CMK (cell line): ENCODE results near the gene PRKAG2.
"Not testable (repeated sequence)": the region's sequence is repeated elsewhere in the genome, so short reads cannot be mapped to it uniquely, and the experiment has no call there.

ENCODE experiments used
- DNase-seq: peaks from one replicate; pipeline ENCODE4 v3.0.0-alpha.2; 2010; ENCODE audit warnings: low read depth

The PRKAG2 gene

DNA sequence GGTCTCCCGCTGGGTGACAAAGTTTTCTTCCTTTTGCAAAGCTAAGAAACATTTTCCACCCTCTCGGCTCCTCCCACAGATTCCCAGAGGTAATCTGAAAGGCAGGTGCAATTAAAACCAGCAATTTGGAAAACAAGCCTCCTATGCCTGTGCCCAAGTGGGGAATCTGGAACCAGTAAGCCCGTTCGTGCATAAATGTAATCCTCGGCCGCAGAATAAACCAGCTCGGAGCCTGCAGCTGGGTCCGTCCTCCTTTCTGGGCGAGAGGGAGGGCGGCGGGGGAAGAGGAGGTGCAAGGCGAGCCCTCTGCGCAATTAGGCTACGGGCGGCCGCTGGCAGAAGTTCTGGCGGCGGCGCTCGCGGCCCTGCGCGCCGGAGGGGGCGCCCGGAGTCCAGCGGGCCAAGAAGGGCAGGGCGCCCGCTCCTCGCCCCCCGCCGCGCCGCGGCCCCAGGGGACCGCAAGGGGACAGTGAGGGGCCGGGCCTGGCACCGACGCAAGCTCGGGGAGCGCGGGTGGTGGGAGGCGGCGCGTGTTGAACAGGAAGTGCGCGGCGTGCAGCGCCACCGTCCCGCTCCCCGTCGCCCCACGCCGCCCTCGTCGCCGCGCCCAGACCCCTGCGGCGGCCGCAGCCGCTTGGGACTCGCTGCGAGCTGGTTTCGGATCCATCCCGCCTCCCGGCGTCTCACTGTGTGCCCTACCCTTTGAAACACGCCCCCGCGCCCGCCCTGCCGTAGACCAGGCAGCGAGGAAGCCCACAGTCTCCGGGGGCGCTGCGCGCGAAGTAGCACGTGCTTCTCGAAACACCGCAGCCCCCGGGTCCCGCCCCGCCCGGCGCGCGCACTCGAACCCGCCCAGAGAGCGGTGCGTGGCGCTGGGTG lies at the start of gene PRKAG2:
Gene PRKAG2, minus strand, starts transcription at position 217 of the 879 bp plus-strand sequence. CDS start 495 bp downstream, outside the sequence.
- DNase-seq = peak; percentile 25

DNA sequence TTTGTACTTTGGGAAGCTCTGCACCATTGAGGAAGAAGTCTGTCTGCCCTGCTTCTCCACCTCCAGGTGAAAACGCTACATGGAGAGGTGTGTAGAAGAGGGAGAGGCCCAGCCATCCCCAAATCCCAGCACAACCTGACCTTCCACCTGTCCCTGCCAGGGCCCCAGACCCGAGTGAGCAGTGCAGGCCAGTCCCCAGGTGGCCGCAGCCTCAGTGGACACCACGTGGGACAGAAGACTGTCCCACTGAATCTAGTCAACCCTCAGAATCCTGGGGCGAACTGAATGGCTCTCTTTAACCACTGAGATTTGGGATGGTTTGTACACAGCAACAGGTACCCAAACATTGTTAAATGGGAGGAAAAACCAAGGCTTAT lies 49.4 kb upstream of the PRKAG2 start:
- DNase-seq = no peak

GRCh38 chr7:151925446-151926335 lies 48.8 kb upstream of the PRKAG2 start:
- DNase-seq = no peak

DNA sequence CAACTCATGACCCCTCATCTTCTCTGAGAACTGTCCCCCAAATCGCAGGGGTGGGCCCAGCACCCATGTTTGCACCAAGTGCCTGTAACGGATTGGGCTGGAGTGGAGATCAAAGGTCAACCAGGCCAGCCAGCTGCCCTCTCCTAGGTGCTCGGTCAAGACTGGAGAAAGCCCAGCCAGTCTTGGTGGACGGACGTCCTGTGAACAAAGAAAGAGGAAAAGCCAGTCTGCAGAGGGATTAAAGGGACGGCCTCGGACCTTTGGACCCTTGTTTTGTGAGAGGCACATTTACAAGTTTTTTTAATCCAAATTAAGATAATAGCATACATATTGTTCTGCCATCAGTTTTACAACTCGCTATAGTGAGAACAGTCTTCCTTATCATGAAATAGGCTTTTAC lies 47.6 kb upstream of the PRKAG2 start:
- DNase-seq = no peak

DNA sequence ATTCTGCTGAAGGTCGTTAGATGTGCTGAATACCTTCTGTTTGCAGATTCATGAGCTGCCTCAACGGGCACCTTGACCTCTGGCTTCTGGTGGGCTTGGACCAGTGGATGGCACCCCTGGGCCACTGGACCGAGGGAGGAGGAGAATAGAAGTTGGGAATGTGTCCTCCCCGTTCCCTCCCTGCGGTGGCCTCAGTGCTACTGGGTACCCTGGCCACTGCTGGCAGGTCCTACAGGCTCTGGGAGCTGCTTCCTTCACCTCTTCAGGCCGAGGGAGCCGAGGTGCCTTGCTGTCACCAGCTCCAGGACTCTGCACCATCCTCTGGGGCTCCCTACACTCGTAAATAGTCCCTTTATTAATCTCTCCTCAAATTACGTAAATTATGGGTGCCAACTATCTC lies 47.1 kb upstream of the PRKAG2 start:
- DNase-seq = no peak

GRCh38 chr7:151923097-151923876 lies 46.4 kb upstream of the PRKAG2 start:
- no peak for DNase-seq

DNA sequence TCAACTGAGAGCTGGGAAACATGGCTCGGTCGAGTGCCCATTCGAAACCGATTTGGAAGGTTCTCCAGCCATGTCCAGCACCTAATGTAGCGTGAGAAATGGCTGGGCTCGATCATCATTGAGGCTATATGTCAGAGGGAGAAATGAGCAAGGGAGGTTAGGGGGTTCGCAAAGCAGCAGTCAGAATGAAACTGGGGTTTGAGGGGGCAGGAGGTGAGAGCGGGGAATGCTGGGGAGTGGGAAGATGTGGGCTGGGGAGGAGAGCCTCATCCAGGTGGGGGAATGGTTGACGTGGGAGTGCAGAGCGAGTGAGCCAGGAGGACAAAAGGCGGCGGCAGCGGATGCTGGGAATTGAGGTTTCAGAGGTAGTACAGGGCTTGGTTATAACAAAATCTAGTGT lies 44.5 kb upstream of the PRKAG2 start:
- DNase-seq = no peak

DNA sequence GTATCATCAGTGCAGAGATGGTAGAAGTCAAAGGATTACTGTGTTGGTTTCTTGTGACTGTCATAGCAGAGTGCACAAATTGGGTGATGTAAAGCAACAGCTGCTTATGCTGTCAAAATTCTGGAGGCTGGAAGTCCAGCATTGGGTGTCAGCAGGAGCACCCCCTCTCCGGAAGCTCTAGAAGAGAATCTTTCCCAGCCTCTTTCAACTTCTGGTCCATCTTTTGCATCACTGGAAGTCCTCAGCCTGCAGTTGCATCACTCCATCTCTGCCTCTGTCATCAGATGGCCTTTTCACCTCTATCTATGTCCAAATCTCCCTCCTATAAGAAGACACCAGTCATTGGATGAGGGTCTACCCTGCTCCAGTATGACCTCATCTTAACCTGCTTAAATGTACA lies 43.6 kb upstream of the PRKAG2 start:
- DNase-seq = no peak

GRCh38 chr7:151919595-151919994 lies 42.7 kb upstream of the PRKAG2 start:
- no peak for DNase-seq

- no peak for DNase-seq
Measured at GRCh38 chr7:151918510-151918843, 41.6 kb upstream of the PRKAG2 start.

DNA sequence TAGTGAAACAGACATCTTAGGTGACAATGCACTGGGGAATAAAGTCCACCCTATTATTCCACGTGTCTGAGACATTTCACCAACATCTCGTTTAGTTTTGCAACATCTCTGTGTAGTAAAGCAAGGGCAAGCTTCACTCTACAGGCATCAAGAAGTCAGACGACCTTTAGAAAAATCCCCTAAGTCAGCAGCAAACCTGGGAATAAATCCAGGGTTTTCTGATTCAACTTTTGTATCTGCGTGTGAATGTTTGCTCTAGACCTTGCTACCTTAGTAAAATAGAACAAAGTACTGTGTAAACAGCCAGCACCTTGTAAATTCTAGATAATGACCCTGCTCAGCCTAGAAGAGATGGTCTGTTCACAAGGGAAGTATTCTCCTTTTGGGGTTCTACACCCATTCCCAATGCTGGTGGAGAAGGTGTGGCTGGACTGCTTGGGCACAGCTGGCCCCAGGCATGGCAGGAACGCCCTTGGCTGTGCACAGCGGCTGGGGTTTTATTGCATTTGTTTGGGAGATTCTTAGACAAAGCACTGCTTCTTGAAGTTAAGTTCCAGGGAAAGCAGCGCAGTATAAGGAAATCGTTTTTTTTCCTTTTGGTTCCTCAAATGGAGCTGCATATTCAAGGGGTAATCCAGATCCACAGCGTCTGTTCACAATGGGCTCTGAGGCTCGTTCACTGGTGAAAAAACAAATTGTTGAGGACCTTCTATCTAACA lies 41.0 kb upstream of the PRKAG2 start:
- DNase-seq = no peak

- DNase-seq = no peak
Measured at GRCh38 chr7:151914051-151914450, 37.1 kb upstream of the PRKAG2 start.

DNA sequence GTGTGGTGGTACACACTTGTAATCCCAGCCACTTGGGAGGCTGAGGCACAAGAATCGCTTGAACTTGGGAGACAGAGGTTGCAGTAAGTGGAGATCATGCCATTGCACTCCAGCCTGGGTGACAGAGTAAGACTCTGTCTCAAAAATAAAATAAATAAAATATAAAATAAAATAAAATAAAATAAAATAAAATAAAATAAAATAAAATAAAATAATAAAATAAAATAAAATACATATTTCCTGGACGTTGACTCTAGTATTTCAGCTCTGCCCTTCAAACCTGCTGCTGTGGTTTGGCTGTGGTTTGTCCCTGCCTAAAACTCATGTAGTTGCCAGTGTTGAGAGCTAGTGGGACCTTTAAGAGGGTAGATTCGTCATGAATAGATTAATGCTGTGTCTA lies 33.7 kb upstream of the PRKAG2 start:
- not testable (repeated sequence) for DNase-seq

- not testable (repeated sequence) for DNase-seq
Measured at GRCh38 chr7:151907115-151907514, 30.2 kb upstream of the PRKAG2 start.

GRCh38 chr7:151905766-151906165 lies 28.9 kb upstream of the PRKAG2 start:
- no peak for DNase-seq

- no peak for DNase-seq
Measured at GRCh38 chr7:151905353-151905752, 28.4 kb upstream of the PRKAG2 start.

- DNase-seq = no peak
Measured at GRCh38 chr7:151904270-151904669, 27.4 kb upstream of the PRKAG2 start.

- no peak for DNase-seq
Measured at GRCh38 chr7:151903249-151904032, 26.5 kb upstream of the PRKAG2 start.

DNA sequence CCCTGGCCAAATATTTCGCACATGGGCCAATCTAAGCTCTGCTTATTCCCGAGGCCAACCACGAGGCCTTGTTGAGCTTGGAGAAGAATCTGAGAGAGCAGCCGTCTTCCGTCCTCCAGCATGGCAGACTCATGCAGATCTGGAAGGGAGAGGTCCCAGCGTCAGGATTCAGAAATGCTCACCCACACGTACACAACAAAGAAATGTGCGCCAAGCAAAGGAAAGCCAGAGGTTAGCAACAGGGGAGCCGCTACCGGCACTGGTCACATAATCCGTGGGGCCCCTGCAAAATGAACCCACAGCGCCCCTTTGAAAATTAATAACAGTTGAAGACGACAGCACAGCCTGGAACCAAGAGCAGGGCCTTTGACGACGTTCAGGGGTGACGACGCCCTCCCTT lies 25.4 kb upstream of the PRKAG2 start:
- DNase-seq = no peak

DNA sequence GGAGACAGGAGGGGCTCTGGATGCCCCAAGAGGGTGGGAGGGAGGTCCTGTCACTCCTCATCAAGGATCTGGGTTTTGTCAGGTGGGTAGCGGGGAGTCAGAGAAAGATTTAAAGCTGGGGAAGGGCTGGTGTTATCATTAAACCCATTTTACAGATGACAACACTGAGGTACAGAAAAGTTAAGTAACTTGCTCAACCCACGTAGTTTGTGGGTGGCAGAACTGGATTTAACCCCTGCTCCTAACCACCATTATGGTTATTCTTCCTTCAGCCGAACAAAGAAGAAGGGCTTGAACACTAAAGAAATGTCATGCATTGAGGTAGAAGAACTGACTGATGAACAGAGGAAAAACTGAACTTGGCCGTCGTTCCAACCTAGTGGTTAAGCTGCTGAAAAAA lies 24.9 kb upstream of the PRKAG2 start:
- DNase-seq = no peak
